Uterus (tissue), 2 donors: ENCODE data around the gene JAKMIP2.

Experiments used
- CTCF ChIP-seq, 4 experiments: fragments of 200-600 bp in 2 of 4; fragments of 450-650 bp in 2 of 4; sonication (generic) in 2 of 4; IDR thresholded peaks; one replicate each; pipeline ENCODE4 v1.5.1; 2016 to 2019; ENCODE audit warnings: antibody characterized with exemption in 4 of 4, mild to moderate bottlenecking in 2 of 4, moderate library complexity in 1 of 4
- POLR2A ChIP-seq, 2 donors: fragments of 450-650 bp; IDR thresholded peaks; one replicate each; pipeline ENCODE4 v1.6.1; 2016; ENCODE audit warnings: antibody characterized with exemption in 2 of 2, mild to moderate bottlenecking in 1 of 2, moderate library complexity in 1 of 2

- TF ChIP-seq CTCF (IDR thresholded peaks at IDR 0.05), result no peak
- TF ChIP-seq POLR2A (IDR thresholded peaks at IDR 0.05), result no peak
Observed at GRCh38 chr5:147751156-147751830, 31.2 kb downstream of the JAKMIP2 start.
